ENCODE measurements around the gene CUX1. TPM values are rescaled to one million over a fixed set of nuclear protein-coding genes. Genes with fewer than 3 reads are reported as not detected.

Gene CUX1
- total RNA-seq, 1 donor from 2014 or later: 89.1 TPM

DNA sequence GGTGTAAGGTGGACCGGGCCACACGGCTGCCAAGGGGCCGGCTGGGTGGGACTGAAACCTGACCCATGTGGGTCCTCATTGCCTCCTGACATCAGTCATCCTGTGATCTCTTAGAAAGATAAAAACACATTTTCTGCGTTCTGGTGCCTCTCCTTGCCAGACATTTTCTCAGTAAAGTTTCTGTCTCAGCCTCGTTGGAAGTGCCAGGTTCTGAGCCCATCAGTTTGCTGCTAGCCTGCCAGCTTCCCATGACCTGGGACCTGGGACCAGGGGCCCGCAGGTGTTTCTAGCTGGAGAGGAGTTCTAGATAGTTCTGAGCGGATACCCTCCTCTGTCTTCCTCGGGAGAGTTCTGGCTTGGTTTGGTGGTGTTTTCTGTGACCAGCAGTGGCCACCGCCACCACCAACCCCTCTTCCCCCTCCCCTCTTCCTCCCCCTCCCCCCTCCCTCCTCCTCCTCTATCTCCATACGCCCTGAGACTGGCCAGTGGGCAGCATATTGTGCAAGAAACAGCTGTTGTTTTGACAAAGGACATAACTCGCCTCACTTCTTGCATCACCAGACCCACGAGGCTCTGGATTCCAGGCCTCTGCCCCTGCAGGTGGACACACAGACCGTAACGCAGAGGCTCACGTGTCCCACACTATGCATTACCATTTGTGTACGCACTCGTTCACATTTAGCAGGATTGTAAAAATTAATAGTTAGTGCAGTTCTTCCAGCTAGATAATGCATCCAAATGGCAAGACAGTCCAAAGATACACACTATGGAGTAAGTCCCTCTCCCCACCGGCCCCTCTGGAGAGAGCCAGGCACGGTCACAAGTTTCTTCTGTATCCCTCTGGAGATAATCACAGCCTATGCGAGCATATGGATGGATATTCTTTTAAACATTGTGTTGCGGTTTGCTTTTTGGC is 94.6 kb downstream of the CUX1 start:
- DNase-seq (ENCODE audit: extremely low spot score, unreplicated experiment): no peak
- Mint-ChIP-seq H3K27ac (ENCODE audit: unreplicated experiment) (no peak overlapping the region), H3K36me3 (ENCODE audit: unreplicated experiment) (peaks cover 5% of the 10 kb centered on the region)

DNA sequence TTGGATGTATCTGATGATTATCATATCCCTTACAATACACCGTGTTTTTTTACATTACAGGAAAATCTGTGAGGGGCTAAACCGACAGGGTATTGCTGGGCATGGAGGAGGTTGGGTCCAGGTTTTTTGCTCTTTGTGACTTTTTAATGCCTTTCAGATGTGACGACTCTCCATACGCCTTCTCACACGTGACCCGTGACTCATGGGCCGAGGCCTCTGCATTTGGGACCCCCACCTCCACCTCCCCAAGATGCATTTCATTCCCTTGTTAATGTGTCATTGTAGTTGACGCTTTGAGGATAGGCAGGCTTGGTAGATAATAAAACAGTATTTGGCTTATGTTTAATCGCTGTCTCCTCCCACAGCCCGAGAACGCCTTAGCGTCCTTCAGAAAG is 95.3 kb downstream of the CUX1 start:
- Mint-ChIP-seq H3K4me1 (ENCODE audit: unreplicated experiment) (peaks cover 3% of the 10 kb centered on the region), H3K27me3 (ENCODE audit: unreplicated experiment) (no peaks in the 10 kb centered on the region), H3K4me3 (ENCODE audit: unreplicated experiment) (no peak overlapping the region), H3K27ac (ENCODE audit: unreplicated experiment) (no peak overlapping the region), H3K36me3 (ENCODE audit: unreplicated experiment) (peaks cover 7% of the 10 kb centered on the region), H3K9me3 (ENCODE audit: unreplicated experiment) (no peaks in the 10 kb centered on the region)
- DNase-seq (ENCODE audit: extremely low spot score, unreplicated experiment): no peak
- no peak for TF ChIP-seq CTCF (IDR thresholded peaks at IDR 0.05)

More for the DNA sequence above, 94.6 kb downstream of the CUX1 start:
- Mint-ChIP-seq H3K4me3 (ENCODE audit: unreplicated experiment) (no peak overlapping the region), H3K27me3 (ENCODE audit: unreplicated experiment) (no peaks in the 10 kb centered on the region), H3K9me3 (ENCODE audit: unreplicated experiment) (no peaks in the 10 kb centered on the region), H3K4me1 (ENCODE audit: unreplicated experiment) (peaks cover 3% of the 10 kb centered on the region)
- TF ChIP-seq CTCF (IDR thresholded peaks at IDR 0.05): no peak

GRCh38 chr7:101913247-101913721 is 95.9 kb downstream of the CUX1 start:
- H3K4me1 Mint-ChIP-seq (ENCODE audit: unreplicated experiment): peaks cover 3% of the 10 kb centered on the region
- no peak for TF ChIP-seq CTCF (IDR thresholded peaks at IDR 0.05)
- H3K9me3 Mint-ChIP-seq (ENCODE audit: unreplicated experiment): no peaks in the 10 kb centered on the region
- DNase-seq (ENCODE audit: extremely low spot score, unreplicated experiment): no peak
- H3K27ac Mint-ChIP-seq (ENCODE audit: unreplicated experiment): no peak overlapping the region
- no peak overlapping the region for H3K4me3 Mint-ChIP-seq (ENCODE audit: unreplicated experiment)
- peaks cover 8% of the 10 kb centered on the region for H3K36me3 Mint-ChIP-seq (ENCODE audit: unreplicated experiment)
- no peaks in the 10 kb centered on the region for H3K27me3 Mint-ChIP-seq (ENCODE audit: unreplicated experiment)

DNA sequence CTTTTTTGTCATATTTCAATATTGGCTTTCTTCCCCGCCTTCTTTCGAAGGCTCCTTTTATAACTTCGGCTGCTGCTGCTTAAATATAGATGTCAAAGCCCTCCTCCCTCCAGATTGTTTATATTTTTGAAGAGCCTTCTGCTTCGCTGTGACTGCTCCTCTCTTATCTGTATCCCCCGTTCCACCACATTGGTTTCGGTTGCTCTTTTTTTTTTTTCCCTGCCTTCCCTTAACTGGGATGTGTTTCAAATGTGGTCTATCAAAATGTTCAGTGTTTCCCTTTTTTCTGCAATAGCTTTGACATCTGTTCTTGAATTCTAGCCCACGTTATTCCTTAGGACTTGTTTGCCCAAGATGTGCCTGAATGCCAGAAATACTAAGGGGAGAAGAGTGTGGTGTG is 96.4 kb downstream of the CUX1 start:
- TF ChIP-seq CTCF (IDR thresholded peaks at IDR 0.05): no peak
- no peaks in the 10 kb centered on the region for H3K9me3 Mint-ChIP-seq (ENCODE audit: unreplicated experiment)
- no peak overlapping the region for H3K4me3 Mint-ChIP-seq (ENCODE audit: unreplicated experiment)
- peaks cover 3% of the 10 kb centered on the region for H3K4me1 Mint-ChIP-seq (ENCODE audit: unreplicated experiment)
- DNase-seq (ENCODE audit: extremely low spot score, unreplicated experiment): no peak
- H3K27me3 Mint-ChIP-seq (ENCODE audit: unreplicated experiment): no peaks in the 10 kb centered on the region
- H3K36me3 Mint-ChIP-seq (ENCODE audit: unreplicated experiment): peaks cover 10% of the 10 kb centered on the region
- no peak overlapping the region for H3K27ac Mint-ChIP-seq (ENCODE audit: unreplicated experiment)

- DNase-seq (ENCODE audit: extremely low spot score, unreplicated experiment): no peak
- H3K9me3 Mint-ChIP-seq (ENCODE audit: unreplicated experiment): no peaks in the 10 kb centered on the region
- no peak for TF ChIP-seq CTCF (IDR thresholded peaks at IDR 0.05)
- H3K27me3 Mint-ChIP-seq (ENCODE audit: unreplicated experiment): no peaks in the 10 kb centered on the region
- H3K4me1 Mint-ChIP-seq (ENCODE audit: unreplicated experiment): peaks cover 3% of the 10 kb centered on the region
- peaks cover 14% of the 10 kb centered on the region for H3K36me3 Mint-ChIP-seq (ENCODE audit: unreplicated experiment)
- H3K27ac Mint-ChIP-seq (ENCODE audit: unreplicated experiment): no peak overlapping the region
- no peak overlapping the region for H3K4me3 Mint-ChIP-seq (ENCODE audit: unreplicated experiment)
Observed at GRCh38 chr7:101915000-101915399, 97.6 kb downstream of the CUX1 start.
